HEK293T (cell line): ENCODE data around the gene FAM168A.

Experiments
- CTCF ChIA-PET: fragments of 350-600 bp; formaldehyde crosslinking; extraction: SDS; loops from one replicate; lab custom pipeline; 2021; ENCODE audit warnings: antibody characterized with exemption, inconsistent platforms; lab: Yijun Ruan, JAX
- POLR2A ChIA-PET: fragments of 350-600 bp; formaldehyde crosslinking; extraction: SDS; loops from one replicate; lab custom pipeline; 2020; ENCODE audit warnings: antibody characterized with exemption, inconsistent platforms; lab: Yijun Ruan, JAX
- DNase-seq: peaks from one replicate; pipeline ENCODE4 v3.0.0; 2012; ENCODE audit warnings: mixed read lengths; ENCODE audit errors: extremely low spot score
- ARNT ChIP-seq: fragments of 450-650 bp; IDR thresholded peaks from 2 replicates; pipeline ENCODE4 v1.6.1; 2017; ENCODE audit warnings: mild to moderate bottlenecking
- BHLHE40 ChIP-seq: fragments of 450-650 bp; IDR thresholded peaks from 2 replicates; pipeline ENCODE4 v1.6.1; 2016; ENCODE audit warnings: mild to moderate bottlenecking, moderate library complexity, borderline replicate concordance
- CTBP1 ChIP-seq: fragments of 450-650 bp; IDR thresholded peaks from 2 replicates; pipeline ENCODE4 v1.6.1; 2016; ENCODE audit warnings: borderline replicate concordance
- ELF4 ChIP-seq: fragments of 450-650 bp; IDR thresholded peaks from 2 replicates; pipeline ENCODE4 v1.6.1; 2017; ENCODE audit warnings: antibody characterized with exemption
- FOXA1 ChIP-seq: fragments of 450-650 bp; IDR thresholded peaks from 2 replicates; pipeline ENCODE4 v1.6.1; 2016; ENCODE audit warnings: mild to moderate bottlenecking
- FOXK2 ChIP-seq: fragments of 450-650 bp; IDR thresholded peaks from 2 replicates; pipeline ENCODE4 v1.6.1; 2016; ENCODE audit warnings: mild to moderate bottlenecking
- FOXM1 ChIP-seq: fragments of 450-650 bp; IDR thresholded peaks from 2 replicates; pipeline ENCODE4 v1.6.1; 2017; ENCODE audit warnings: mild to moderate bottlenecking, borderline replicate concordance
- HDGF ChIP-seq: fragments of 450-650 bp; IDR thresholded peaks from 2 replicates; pipeline ENCODE4 v1.6.1; 2017; ENCODE audit warnings: antibody characterized with exemption, borderline replicate concordance
- L3MBTL2 ChIP-seq: fragments of 450-650 bp; conservative IDR thresholded peaks from 2 replicates; pipeline ENCODE4 v1.6.1; 2016; ENCODE audit warnings: mild to moderate bottlenecking
- LEF1 ChIP-seq: fragments of 450-650 bp; IDR thresholded peaks from 2 replicates; pipeline ENCODE4 v1.6.1; 2017; ENCODE audit warnings: mild to moderate bottlenecking, borderline replicate concordance
- NFRKB ChIP-seq: fragments of 450-650 bp; IDR thresholded peaks from 2 replicates; pipeline ENCODE4 v1.6.1; 2016; ENCODE audit warnings: mild to moderate bottlenecking, moderate library complexity
- PKNOX1 ChIP-seq: fragments of 450-650 bp; IDR thresholded peaks from 2 replicates; pipeline ENCODE4 v1.6.1; 2016
- SP1 ChIP-seq: fragments of 450-650 bp; IDR thresholded peaks from 2 replicates; pipeline ENCODE4 v1.6.1; 2017
- SUZ12 ChIP-seq: fragments of 450-650 bp; IDR thresholded peaks from 2 replicates; pipeline ENCODE4 v1.6.1; 2016; ENCODE audit warnings: mild to moderate bottlenecking
- TARDBP ChIP-seq: fragments of 450-650 bp; IDR thresholded peaks from 2 replicates; pipeline ENCODE4 v1.6.1; 2016
- ZNF384 ChIP-seq: fragments of 450-650 bp; IDR thresholded peaks from 2 replicates; pipeline ENCODE4 v1.6.1; 2016

Gene FAM168A

GRCh38 chr11:73640592-73640991 lies 42.7 kb upstream of the FAM168A start:
- no peak for DNase-seq
- TF ChIP-seq HDGF, result no peak
- TF ChIP-seq L3MBTL2, result no peak
- no peak for TF ChIP-seq BHLHE40
- TF ChIP-seq LEF1, result no peak
- TF ChIP-seq NFRKB, result no peak
- TF ChIP-seq FOXK2, result no peak
- no peak for TF ChIP-seq ARNT
- no peak for TF ChIP-seq TARDBP
- TF ChIP-seq CTBP1, result no peak
- no peak for TF ChIP-seq SUZ12
- TF ChIP-seq SP1, result no peak
- TF ChIP-seq FOXM1, result no peak
- no peak for TF ChIP-seq ZNF384
- ChIA-PET CTCF (interaction anchor here (2.4 kb wide), 1 partner anchor 15 kb away, joined by 11 read pairs; no protein-coding TSS in a partner anchor), POLR2A (no interaction called here)

- TF ChIP-seq SUZ12 (no peak), L3MBTL2 (no peak), FOXM1 (no peak), FOXK2 (no peak), ARNT (no peak), FOXA1 (no peak), SP1 (no peak), HDGF (no peak), BHLHE40 (no peak)
- POLR2A ChIA-PET, result no interaction called here
Measured at GRCh38 chr11:73637012-73637411, 39.1 kb upstream of the FAM168A start.

GRCh38 chr11:73636249-73636648 lies 38.3 kb upstream of the FAM168A start:
- TF ChIP-seq HDGF, result no peak
- no peak for TF ChIP-seq FOXA1
- TF ChIP-seq ELF4, result no peak
- no peak for TF ChIP-seq FOXK2
- TF ChIP-seq L3MBTL2, result no peak
- TF ChIP-seq SUZ12, result no peak
- DNase-seq, result no peak
- ChIA-PET POLR2A (no interaction called here), CTCF (interaction anchor here (1.5 kb wide), 1 partner anchor 10 kb away, joined by 4 read pairs; no protein-coding TSS in a partner anchor)

More at GRCh38 chr11:73637012-73637411, 39.1 kb upstream of the FAM168A start:
- DNase-seq, result no peak
- CTCF ChIA-PET, result interaction anchor here (1.5 kb wide), 1 partner anchor 11 kb away, joined by 4 read pairs; no protein-coding TSS in a partner anchor

GRCh38 chr11:73635721-73636120 lies 37.8 kb upstream of the FAM168A start:
- no peak for DNase-seq
- TF ChIP-seq SUZ12 (no peak), FOXA1 (no peak), NFRKB (no peak), HDGF (no peak), TARDBP (no peak), ARNT (no peak), PKNOX1 (no peak), FOXK2 (no peak), CTBP1 (no peak), L3MBTL2 (no peak), ZNF384 (no peak), BHLHE40 (no peak), ELF4 (no peak), LEF1 (no peak), SP1 (no peak), FOXM1 (no peak)
- CTCF ChIA-PET, result interaction anchor here (1.5 kb wide), 1 partner anchor 10 kb away, joined by 4 read pairs; no protein-coding TSS in a partner anchor
- POLR2A ChIA-PET, result no interaction called here

GRCh38 chr11:73633999-73634398 lies 36.1 kb upstream of the FAM168A start:
- ChIA-PET CTCF (no interaction called here), POLR2A (no interaction called here)
- TF ChIP-seq SP1 (no peak), PKNOX1 (no peak), HDGF (no peak), L3MBTL2 (no peak), LEF1 (no peak), ARNT (no peak), FOXA1 (no peak), BHLHE40 (no peak), ELF4 (no peak), TARDBP (no peak), FOXM1 (no peak), SUZ12 (no peak)
- no peak for DNase-seq

- DNase-seq, result no peak
- ChIA-PET CTCF (no interaction called here), POLR2A (interaction anchor here (0.7 kb wide), 1 partner anchor 203 kb away, joined by 3 read pairs; no protein-coding TSS in a partner anchor)
- TF ChIP-seq CTBP1 (no peak), ELF4 (no peak), ARNT (no peak), FOXA1 (no peak), LEF1 (no peak), NFRKB (no peak), PKNOX1 (no peak), SUZ12 (no peak)
Measured at GRCh38 chr11:73632996-73633395, 35.1 kb upstream of the FAM168A start.

GRCh38 chr11:73629907-73630306 lies 32.0 kb upstream of the FAM168A start:
- no peak for DNase-seq
- CTCF ChIA-PET, result no interaction called here
- no peak for TF ChIP-seq FOXA1
- no peak for TF ChIP-seq ZNF384
- TF ChIP-seq NFRKB, result no peak
- no peak for TF ChIP-seq CTBP1
- TF ChIP-seq HDGF, result no peak
- TF ChIP-seq L3MBTL2, result no peak
- no peak for TF ChIP-seq FOXK2
- TF ChIP-seq ARNT, result no peak
- TF ChIP-seq ELF4, result no peak
- no peak for TF ChIP-seq BHLHE40
- no peak for TF ChIP-seq TARDBP
- no peak for TF ChIP-seq SP1
- POLR2A ChIA-PET, result no interaction called here
